Activated naive CD4-positive, alpha-beta T cell treated with anti-CD3 and anti-CD28 coated beads, Interleukin-2, amount 50 U/mL, for 24 hours (primary cell): ENCODE results near the gene SSH2.

ENCODE experiments used
- H3K27ac Mint-ChIP-seq: one replicate; pipeline ENCODE4 v1.8.0; 2021; ENCODE audit warnings: mild to moderate bottlenecking, mixed read lengths
- H3K27me3 Mint-ChIP-seq: one replicate; pipeline ENCODE4 v1.8.0; 2021; ENCODE audit warnings: mixed read lengths
- H3K36me3 Mint-ChIP-seq: one replicate; pipeline ENCODE4 v1.8.0; 2021; ENCODE audit warnings: mixed read lengths
- H3K4me1 Mint-ChIP-seq: one replicate; pipeline ENCODE4 v1.8.0; 2021; ENCODE audit warnings: mixed read lengths
- H3K4me3 Mint-ChIP-seq: one replicate; pipeline ENCODE4 v1.8.0; 2021; ENCODE audit warnings: mild to moderate bottlenecking, mixed read lengths
- H3K9me3 Mint-ChIP-seq: one replicate; pipeline ENCODE4 v1.8.0; 2021; ENCODE audit warnings: mixed read lengths

The SSH2 gene

GRCh38 chr17:29766796-29767327 lies 163.2 kb downstream of the SSH2 start:
- Mint-ChIP-seq H3K27ac (no peak overlapping the region), H3K36me3 (no peaks in the 10 kb centered on the region), H3K4me3 (no peak overlapping the region), H3K9me3 (no peaks in the 10 kb centered on the region), H3K4me1 (peaks cover 4% of the 10 kb centered on the region), H3K27me3 (no peaks in the 10 kb centered on the region)

- Mint-ChIP-seq H3K9me3 (no peaks in the 10 kb centered on the region), H3K36me3 (no peaks in the 10 kb centered on the region), H3K27me3 (no peaks in the 10 kb centered on the region), H3K4me3 (no peak overlapping the region), H3K4me1 (peaks cover 9% of the 10 kb centered on the region), H3K27ac (peak overlapping the region; percentile 12)
Measured at GRCh38 chr17:29764748-29765147, 165.3 kb downstream of the SSH2 start.

GRCh38 chr17:29764217-29764616 lies 165.8 kb downstream of the SSH2 start:
- Mint-ChIP-seq H3K27me3 (no peaks in the 10 kb centered on the region), H3K4me1 (peaks cover 14% of the 10 kb centered on the region), H3K27ac (no peak overlapping the region), H3K36me3 (no peaks in the 10 kb centered on the region), H3K9me3 (no peaks in the 10 kb centered on the region), H3K4me3 (no peak overlapping the region)

- H3K36me3 Mint-ChIP-seq, result no peaks in the 10 kb centered on the region
- H3K4me3 Mint-ChIP-seq, result no peak overlapping the region
- H3K9me3 Mint-ChIP-seq, result no peaks in the 10 kb centered on the region
- H3K27ac Mint-ChIP-seq, result no peak overlapping the region
- H3K4me1 Mint-ChIP-seq, result peaks cover 20% of the 10 kb centered on the region
- H3K27me3 Mint-ChIP-seq, result no peaks in the 10 kb centered on the region
Measured at GRCh38 chr17:29763273-29763672, 166.8 kb downstream of the SSH2 start.

GRCh38 chr17:29761040-29761761 lies 168.8 kb downstream of the SSH2 start:
- no peaks in the 10 kb centered on the region for H3K27me3 Mint-ChIP-seq
- H3K4me3 Mint-ChIP-seq, result peak overlapping the region; percentile 90
- H3K36me3 Mint-ChIP-seq, result no peaks in the 10 kb centered on the region
- H3K4me1 Mint-ChIP-seq, result peaks cover 39% of the 10 kb centered on the region
- no peaks in the 10 kb centered on the region for H3K9me3 Mint-ChIP-seq
- peak overlapping the region; percentile 88 for H3K27ac Mint-ChIP-seq

GRCh38 chr17:29760279-29761039 lies 169.6 kb downstream of the SSH2 start:
- Mint-ChIP-seq H3K27ac (peak overlapping the region; percentile 88), H3K36me3 (no peaks in the 10 kb centered on the region), H3K4me1 (peaks cover 40% of the 10 kb centered on the region), H3K27me3 (no peaks in the 10 kb centered on the region), H3K9me3 (no peaks in the 10 kb centered on the region), H3K4me3 (peak overlapping the region; percentile 90)

GRCh38 chr17:29758255-29758654 lies 171.8 kb downstream of the SSH2 start:
- peak overlapping the region; percentile 79 for H3K4me3 Mint-ChIP-seq
- no peaks in the 10 kb centered on the region for H3K36me3 Mint-ChIP-seq
- peaks cover 47% of the 10 kb centered on the region for H3K4me1 Mint-ChIP-seq
- peak overlapping the region; percentile 11 for H3K27ac Mint-ChIP-seq
- no peaks in the 10 kb centered on the region for H3K27me3 Mint-ChIP-seq
- no peaks in the 10 kb centered on the region for H3K9me3 Mint-ChIP-seq

- peaks cover 48% of the 10 kb centered on the region for H3K4me1 Mint-ChIP-seq
- H3K27ac Mint-ChIP-seq, result peak overlapping the region; percentile 90
Measured at GRCh38 chr17:29757788-29758187, 172.2 kb downstream of the SSH2 start.

GRCh38 chr17:29753845-29754439 lies 176.1 kb downstream of the SSH2 start:
- Mint-ChIP-seq H3K4me1 (peaks cover 58% of the 10 kb centered on the region), H3K4me3 (peak overlapping the region; percentile 39)

More at GRCh38 chr17:29757788-29758187, 172.2 kb downstream of the SSH2 start:
- H3K27me3 Mint-ChIP-seq, result no peaks in the 10 kb centered on the region
- no peaks in the 10 kb centered on the region for H3K36me3 Mint-ChIP-seq
- H3K9me3 Mint-ChIP-seq, result no peaks in the 10 kb centered on the region
- peak overlapping the region; percentile 79 for H3K4me3 Mint-ChIP-seq

GRCh38 chr17:29749045-29749825 lies 180.8 kb downstream of the SSH2 start:
- Mint-ChIP-seq H3K36me3 (peaks cover 5% of the 10 kb centered on the region), H3K27ac (peak overlapping the region; percentile 78), H3K4me1 (peaks cover 81% of the 10 kb centered on the region), H3K9me3 (no peaks in the 10 kb centered on the region), H3K4me3 (no peak overlapping the region), H3K27me3 (no peaks in the 10 kb centered on the region)

More at GRCh38 chr17:29753845-29754439, 176.1 kb downstream of the SSH2 start:
- Mint-ChIP-seq H3K9me3 (no peaks in the 10 kb centered on the region), H3K36me3 (peaks cover 5% of the 10 kb centered on the region), H3K27me3 (no peaks in the 10 kb centered on the region), H3K27ac (peak overlapping the region; percentile 68)

- H3K27ac Mint-ChIP-seq, result peak overlapping the region; percentile 24
- H3K27me3 Mint-ChIP-seq, result no peaks in the 10 kb centered on the region
- no peak overlapping the region for H3K4me3 Mint-ChIP-seq
- H3K4me1 Mint-ChIP-seq, result peaks cover 82% of the 10 kb centered on the region
- H3K9me3 Mint-ChIP-seq, result no peaks in the 10 kb centered on the region
- H3K36me3 Mint-ChIP-seq, result peaks cover 5% of the 10 kb centered on the region
Measured at GRCh38 chr17:29748400-29748799, 181.6 kb downstream of the SSH2 start.

GRCh38 chr17:29747660-29748059 lies 182.4 kb downstream of the SSH2 start:
- Mint-ChIP-seq H3K4me1 (peaks cover 86% of the 10 kb centered on the region), H3K27ac (peak overlapping the region; percentile 82), H3K4me3 (no peak overlapping the region), H3K27me3 (no peaks in the 10 kb centered on the region), H3K36me3 (peaks cover 5% of the 10 kb centered on the region), H3K9me3 (no peaks in the 10 kb centered on the region)

- Mint-ChIP-seq H3K9me3 (no peaks in the 10 kb centered on the region), H3K4me3 (no peak overlapping the region), H3K27me3 (no peaks in the 10 kb centered on the region), H3K27ac (peak overlapping the region; percentile 62), H3K36me3 (peaks cover 3% of the 10 kb centered on the region), H3K4me1 (peaks cover 88% of the 10 kb centered on the region)
Measured at GRCh38 chr17:29746669-29747068, 183.4 kb downstream of the SSH2 start.

- H3K36me3 Mint-ChIP-seq, result no peaks in the 10 kb centered on the region
- H3K27me3 Mint-ChIP-seq, result no peaks in the 10 kb centered on the region
- H3K9me3 Mint-ChIP-seq, result no peaks in the 10 kb centered on the region
- peaks cover 92% of the 10 kb centered on the region for H3K4me1 Mint-ChIP-seq
- peak overlapping the region; percentile 75 for H3K27ac Mint-ChIP-seq
- H3K4me3 Mint-ChIP-seq, result no peak overlapping the region
Measured at GRCh38 chr17:29744121-29744520, 185.9 kb downstream of the SSH2 start.

- peaks cover 75% of the 10 kb centered on the region for H3K4me1 Mint-ChIP-seq
- H3K4me3 Mint-ChIP-seq, result peak overlapping the region; percentile 54
- H3K27me3 Mint-ChIP-seq, result no peaks in the 10 kb centered on the region
- H3K27ac Mint-ChIP-seq, result peak overlapping the region; percentile 84
- H3K36me3 Mint-ChIP-seq, result no peaks in the 10 kb centered on the region
- no peaks in the 10 kb centered on the region for H3K9me3 Mint-ChIP-seq
Measured at GRCh38 chr17:29742210-29742513, 187.9 kb downstream of the SSH2 start.
